ELR (cell line): ENCODE results near the gene NCKAP1.
"Not testable (repeated sequence)": the region's sequence is repeated elsewhere in the genome, so short reads cannot be mapped to it uniquely, and the experiment has no call there.

ENCODE experiments used
- DNase-seq: peaks from one replicate; pipeline ENCODE4 v3.0.0-alpha.2; 2015; ENCODE audit warnings: low read depth

Gene NCKAP1

GRCh38 chr2:182912518-182912915 is 125.7 kb downstream of the NCKAP1 start:
- no peak for DNase-seq

- no peak for DNase-seq
Observed at GRCh38 chr2:182911813-182912517, 126.3 kb downstream of the NCKAP1 start.

- DNase-seq, result no peak
Observed at GRCh38 chr2:182910965-182911364, 127.3 kb downstream of the NCKAP1 start.

- DNase-seq, result no peak
Observed at GRCh38 chr2:182907081-182907830, 131.0 kb downstream of the NCKAP1 start.

- no peak for DNase-seq
Observed at GRCh38 chr2:182906454-182906853, 131.8 kb downstream of the NCKAP1 start.

GRCh38 chr2:182904844-182905243 is 133.4 kb downstream of the NCKAP1 start:
- DNase-seq, result no peak

GRCh38 chr2:182903566-182903965 is 134.7 kb downstream of the NCKAP1 start:
- DNase-seq, result no peak

- no peak for DNase-seq
Observed at GRCh38 chr2:182901748-182902147, 136.5 kb downstream of the NCKAP1 start.

GRCh38 chr2:182898718-182899117 is 139.5 kb downstream of the NCKAP1 start:
- no peak for DNase-seq

- DNase-seq, result peak; percentile 88
Observed at GRCh38 chr2:182897137-182897536, 141.1 kb downstream of the NCKAP1 start.

GRCh38 chr2:182895798-182896197 is 142.5 kb downstream of the NCKAP1 start:
- DNase-seq, result no peak

GRCh38 chr2:182895169-182895568 is 143.1 kb downstream of the NCKAP1 start:
- no peak for DNase-seq

GRCh38 chr2:182894174-182894573 is 144.1 kb downstream of the NCKAP1 start:
- no peak for DNase-seq

GRCh38 chr2:182893666-182894065 is 144.6 kb downstream of the NCKAP1 start:
- DNase-seq, result no peak

- DNase-seq, result not testable (repeated sequence)
Observed at GRCh38 chr2:182893035-182893434, 145.2 kb downstream of the NCKAP1 start.

GRCh38 chr2:182891611-182892010 is 146.6 kb downstream of the NCKAP1 start:
- peak; percentile 24 for DNase-seq

GRCh38 chr2:182890773-182891378 is 147.4 kb downstream of the NCKAP1 start:
- no peak for DNase-seq

GRCh38 chr2:182890305-182890704 is 148.0 kb downstream of the NCKAP1 start:
- DNase-seq, result no peak

- DNase-seq, result no peak
Observed at GRCh38 chr2:182887753-182888415, 150.4 kb downstream of the NCKAP1 start.

- DNase-seq, result no peak
Observed at GRCh38 chr2:182887093-182887492, 151.2 kb downstream of the NCKAP1 start.

GRCh38 chr2:182885771-182886170 is 152.5 kb downstream of the NCKAP1 start:
- DNase-seq, result no peak

- peak; percentile 32 for DNase-seq
Observed at GRCh38 chr2:182883451-182883850, 154.8 kb downstream of the NCKAP1 start.

- DNase-seq, result not testable (repeated sequence)
Observed at GRCh38 chr2:182880100-182880499, 158.2 kb downstream of the NCKAP1 start.
